Measurements from ENCODE around the gene PON2.

- no peak for TF ChIP-seq CTCF (IDR thresholded peaks at IDR 0.05)
- TF ChIP-seq POLR2A (IDR thresholded peaks at IDR 0.05), result no peak
Observed at GRCh38 chr7:95411666-95412065, 23.2 kb downstream of the PON2 start.

Measured in heart left ventricle (tissue), 13 donors.